Measurements from ENCODE around the gene SPEG. TPM values are rescaled to one million over a fixed set of nuclear protein-coding genes. Genes with fewer than 3 reads are reported as not detected.

Gene SPEG
- total RNA-seq, 1 experiment from 2014 or later = 25.3 TPM

Other genes starting within 250 kb of the SPEG start
- gene ZFAND2B, start 228.1 kb upstream of the SPEG start, total RNA-seq (2014; rRNA removed; shearing (Covaris generic)) = 25.3 and 29.9 TPM in 2 replicates
- 50.4 and 74.8 TPM in 2 replicates for gene ABCB6, start 215.9 kb upstream of the SPEG start, total RNA-seq (2014; rRNA removed; shearing (Covaris generic))
- gene ATG9A, start 205.2 kb upstream of the SPEG start, total RNA-seq (2014; rRNA removed; shearing (Covaris generic)) = 32.5 and 38.6 TPM in 2 replicates
- 56.9 and 63.4 TPM in 2 replicates for gene ANKZF1, start 205.0 kb upstream of the SPEG start, total RNA-seq (2014; rRNA removed; shearing (Covaris generic))
- 4.9 and 6.6 TPM in 2 replicates for gene GLB1L, start 189.4 kb upstream of the SPEG start, total RNA-seq (2014; rRNA removed; shearing (Covaris generic))
- 26.2 and 38.6 TPM in 2 replicates for gene STK16, start 189.4 kb upstream of the SPEG start, total RNA-seq (2014; rRNA removed; shearing (Covaris generic))
- 0.28 TPM in 1 of 2 replicates, not detected in the other for gene TUBA4B, start 181.6 kb upstream of the SPEG start, total RNA-seq (2014; rRNA removed; shearing (Covaris generic))
- 20.3 and 43.9 TPM in 2 replicates for gene TUBA4A, start 180.9 kb upstream of the SPEG start, total RNA-seq (2014; rRNA removed; shearing (Covaris generic))
- 29.1 and 38.6 TPM in 2 replicates for gene DNAJB2, start 155.5 kb upstream of the SPEG start, total RNA-seq (2014; rRNA removed; shearing (Covaris generic))
- gene PTPRN, start 125.4 kb upstream of the SPEG start, total RNA-seq (2014; rRNA removed; shearing (Covaris generic)) = 0.73 and 2.0 TPM in 2 replicates
- gene RESP18, start 102.1 kb upstream of the SPEG start, total RNA-seq (2014; rRNA removed; shearing (Covaris generic)) = not detected in 2 replicates
- 44.8 and 55.5 TPM in 2 replicates for gene DNPEP, start 46.9 kb upstream of the SPEG start, total RNA-seq (2014; rRNA removed; shearing (Covaris generic))
- gene DES, start 16.5 kb upstream of the SPEG start, total RNA-seq (2014; rRNA removed; shearing (Covaris generic)) = 14.7 and 18.8 TPM in 2 replicates
- gene GMPPA, start 64.0 kb downstream of the SPEG start, total RNA-seq (2014; rRNA removed; shearing (Covaris generic)) = 53.4 and 71.7 TPM in 2 replicates
- gene ASIC4, start 79.6 kb downstream of the SPEG start, total RNA-seq (2014; rRNA removed; shearing (Covaris generic)) = 0.07 and 1.2 TPM in 2 replicates
- gene CHPF, start 109.0 kb downstream of the SPEG start, total RNA-seq (2014; rRNA removed; shearing (Covaris generic)) = 104 and 113 TPM in 2 replicates
- gene TMEM198, start 109.2 kb downstream of the SPEG start, total RNA-seq (2014; rRNA removed; shearing (Covaris generic)) = 2.9 and 4.2 TPM in 2 replicates
- gene OBSL1, start 136.7 kb downstream of the SPEG start, total RNA-seq (2014; rRNA removed; shearing (Covaris generic)) = 155 and 158 TPM in 2 replicates
- gene INHA, start 137.5 kb downstream of the SPEG start, total RNA-seq (2014; rRNA removed; shearing (Covaris generic)) = 1.8 and 6.5 TPM in 2 replicates
- gene STK11IP, start 163.0 kb downstream of the SPEG start, total RNA-seq (2014; rRNA removed; shearing (Covaris generic)) = 26.6 and 37.2 TPM in 2 replicates
- gene SLC4A3, start 192.8 kb downstream of the SPEG start, total RNA-seq (2014; rRNA removed; shearing (Covaris generic)) = 6.9 and 8.2 TPM in 2 replicates

Measured in H7 (cell line).